IPS DF 6.9 (cell line): ENCODE measurements around the gene A4GALT.

Experiments used
- DNase-seq: peaks from one replicate; pipeline ENCODE4 v3.0.0-alpha.2; 2013; ENCODE audit warnings: low read depth, low spot score
- H3K27ac ChIP-seq: one replicate; pipeline ENCODE4 v1.5.1; 2013; ENCODE audit warnings: low read length, control low read depth
- H3K27me3 ChIP-seq: 2 replicates; pipeline ENCODE4 v1.6.1; 2013; ENCODE audit warnings: mild to moderate bottlenecking, low read length; ENCODE audit not compliant: control insufficient read depth, insufficient read depth
- H3K36me3 ChIP-seq: 2 replicates; pipeline ENCODE4 v1.6.1; 2013; ENCODE audit warnings: low read length; ENCODE audit not compliant: control insufficient read depth, insufficient read depth
- H3K4me1 ChIP-seq: 2 replicates; pipeline ENCODE4 v1.6.1; 2013; ENCODE audit warnings: low read length; ENCODE audit not compliant: control insufficient read depth, insufficient read depth
- H3K4me3 ChIP-seq: 2 replicates; pipeline ENCODE4 v1.5.1; 2013; ENCODE audit warnings: mild to moderate bottlenecking, low read length
- H3K9me3 ChIP-seq: 2 replicates; pipeline ENCODE4 v1.6.1; 2013; ENCODE audit warnings: low read length, inconsistent platforms; ENCODE audit not compliant: control insufficient read depth, insufficient read depth
- WGBS: extraction: QIAGEN DNeasy Blood & Tissue Kit; methylation state at CpG from one replicate; pipeline ENCODE4 v1.1.7; 2013; ENCODE audit warnings: mixed read lengths, missing lambda C conversion rate; ENCODE audit not compliant: insufficient read length, insufficient coverage; 5-methylcytosine and 5-hydroxymethylcytosine counted together

A4GALT gene

DNA sequence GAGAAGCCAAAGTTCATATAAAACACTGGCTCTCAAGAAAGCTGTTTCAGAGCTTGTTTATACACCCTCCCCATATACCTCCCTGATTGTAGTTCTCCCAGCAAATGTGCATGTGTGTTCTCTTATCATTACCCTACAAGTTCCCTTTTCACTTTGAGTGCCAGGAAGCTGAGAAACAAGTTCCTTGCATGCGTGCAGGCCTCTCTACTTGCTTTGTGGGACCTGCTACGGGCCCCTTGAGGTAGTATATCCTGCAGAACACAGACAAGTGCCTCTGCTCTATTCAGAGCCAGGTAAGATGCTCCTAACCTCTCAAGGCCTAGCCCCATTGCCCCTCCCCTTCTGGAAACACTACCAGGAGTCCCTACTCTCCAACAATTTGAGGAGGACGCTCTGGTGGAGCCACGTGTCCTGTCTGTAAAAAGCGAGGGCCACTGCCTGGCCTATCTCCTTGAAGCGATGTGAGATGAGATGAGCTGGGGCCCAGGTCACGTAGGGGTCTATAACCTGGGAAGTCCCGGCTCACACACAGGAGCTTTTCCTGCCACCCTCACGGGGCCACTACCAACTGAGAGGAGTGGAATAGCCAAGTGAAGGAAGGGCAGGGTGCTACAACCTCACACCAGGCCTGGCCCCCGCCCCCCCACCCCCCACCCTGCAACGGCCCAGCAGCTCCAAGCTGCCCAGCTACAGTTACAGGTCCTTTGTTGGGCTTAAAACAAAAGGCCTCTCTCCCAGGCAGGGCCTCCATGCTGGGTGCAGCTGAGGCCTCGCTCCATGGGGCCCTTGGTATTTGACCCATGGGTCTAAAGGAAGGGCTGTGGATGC is 77.7 kb downstream of the A4GALT start:
- no peak overlapping the region for H3K4me3 ChIP-seq
- no peak overlapping the region for H3K27ac ChIP-seq
- no peaks in the 10 kb centered on the region for H3K9me3 ChIP-seq
- WGBS: no CpG with 5 or more reads among the region's 12 CpGs
- no peaks in the 10 kb centered on the region; the same call in 1 of the 2 replicates for H3K36me3 ChIP-seq
- no peak for DNase-seq
- H3K4me1 ChIP-seq: peaks cover 15% of the 10 kb centered on the region
- no peaks in the 10 kb centered on the region for H3K27me3 ChIP-seq
